PC-9 (cell line): ENCODE results near the gene SCAI. TPM values are rescaled to one million over a fixed set of nuclear protein-coding genes. Genes with fewer than 3 reads are reported as not detected.

Source experiments
- BruUV-seq: library from RNA; stranded (reverse); fragments of 400-500 nt; replicated peaks from 2 replicates; lab custom pipeline; 2021; lab: Mats Ljungman, UMichigan
- CTCF ChIA-PET: fragments of 300-600 bp; sonication (Branson Sonifier 250); formaldehyde crosslinking; loops from one replicate; lab custom pipeline; 2022; ENCODE audit warnings: antibody characterized with exemption; lab: Charles Lee
- POLR2A ChIA-PET: fragments of 300-600 bp; sonication (Branson Sonifier 250); formaldehyde crosslinking; loops from one replicate; lab custom pipeline; 2022; ENCODE audit warnings: antibody characterized with exemption; ENCODE audit not compliant: unreplicated experiment; lab: Charles Lee
- DNase-seq, 2 experiments: peaks; one replicate each; pipeline versions ENCODE4 v3.0.0 to v3.0.0-alpha.2; 2015 to 2022; ENCODE audit warnings: mixed read lengths in 1 of 2
- H2AFZ ChIP-seq: fragments of 200-600 bp; sonication (generic); 2 replicates; pipeline ENCODE4 v1.8.1; 2017; ENCODE audit warnings: antibody characterized with exemption
- H3F3A ChIP-seq: fragments of 200-600 bp; sonication (generic); 2 replicates; pipeline ENCODE4 v1.8.1; 2017; ENCODE audit warnings: antibody characterized with exemption, mild to moderate bottlenecking, low read depth; ENCODE audit not compliant: insufficient read depth
- H3K27ac ChIP-seq: fragments of 200-600 bp; sonication (generic); 2 replicates; pipeline ENCODE4 v1.6.1; 2016; ENCODE audit warnings: mixed run types
- H3K27me3 ChIP-seq: fragments of 200-600 bp; sonication (generic); 2 replicates; pipeline ENCODE4 v1.6.1; 2016; ENCODE audit warnings: low read depth, mixed run types; ENCODE audit not compliant: insufficient read depth
- H3K36me3 ChIP-seq: fragments of 200-600 bp; sonication (generic); 2 replicates; pipeline ENCODE4 v1.6.1; 2016; ENCODE audit warnings: low read depth, mixed run types
- H3K4me1 ChIP-seq: fragments of 200-600 bp; sonication (generic); replicated peaks from 2 replicates; pipeline ENCODE4 v1.6.1; 2016; ENCODE audit warnings: mixed run types; ENCODE audit not compliant: insufficient read depth
- H3K4me2 ChIP-seq: fragments of 200-600 bp; sonication (generic); 2 replicates; pipeline ENCODE4 v1.6.1; 2017; ENCODE audit warnings: mixed run types
- H3K4me3 ChIP-seq: fragments of 200-600 bp; sonication (generic); 2 replicates; pipeline ENCODE4 v1.6.1; 2016; ENCODE audit warnings: mixed run types
- H3K79me2 ChIP-seq: fragments of 200-600 bp; sonication (generic); 2 replicates; pipeline ENCODE4 v1.6.1; 2017; ENCODE audit warnings: low read depth, mixed run types
- H3K9me2 ChIP-seq: fragments of 200-600 bp; sonication (generic); 2 replicates; pipeline ENCODE4 v1.8.1; 2017; ENCODE audit warnings: mild to moderate bottlenecking; ENCODE audit not compliant: insufficient read depth
- H3K9me3 ChIP-seq: fragments of 200-600 bp; sonication (generic); 2 replicates; pipeline ENCODE4 v1.8.1; 2016; ENCODE audit warnings: low read depth; ENCODE audit not compliant: insufficient read depth
- H4K20me1 ChIP-seq: fragments of 200-600 bp; sonication (generic); 2 replicates; pipeline ENCODE4 v1.8.1; 2017; ENCODE audit not compliant: insufficient read depth
- CTCF ChIP-seq: fragments of 200-600 bp; sonication (generic); conservative IDR thresholded peaks from 2 replicates; pipeline ENCODE4 v1.6.1; 2017; ENCODE audit warnings: mixed run types, antibody characterized with exemption, mild to moderate bottlenecking, moderate library complexity
- EZH2 ChIP-seq: fragments of 200-600 bp; sonication (generic); IDR thresholded peaks from 2 replicates; pipeline ENCODE4 v1.8.0; 2017; ENCODE audit warnings: antibody characterized with exemption, low read depth
- intact Hi-C: fragments of 100-400 bp; cut with micrococcal nuclease; formaldehyde crosslinking; loops from one replicate; pipeline ENCODE4 v1.10.0; 2022; ENCODE audit not compliant: unreplicated experiment
- total RNA-seq: library from RNA; stranded (reverse); gene quantifications from 2 replicates; pipeline ENCODE4 v1.2.3, GENCODE V29; 2021

The SCAI gene
- total RNA-seq, 1 experiment from 2014 or later: 16.0 TPM

- H3K4me2 ChIP-seq: no peak overlapping the region
- TF ChIP-seq CTCF (no peak), EZH2 (no peak)
- ChIA-PET POLR2A (no interaction called here), CTCF (no interaction called here)
- no peaks in the 10 kb centered on the region for H3K79me2 ChIP-seq
- no peaks in the 10 kb centered on the region for H4K20me1 ChIP-seq
- no peaks in the 10 kb centered on the region for H3K9me2 ChIP-seq
- no TSS peak for BruUV-seq
- no peaks in the 10 kb centered on the region for H3F3A ChIP-seq
- H3K27ac ChIP-seq: no peak overlapping the region
- H3K9me3 ChIP-seq: peaks cover 3% of the 10 kb centered on the region; the same call in 1 of the 2 replicates
- no peak for DNase-seq
- H3K36me3 ChIP-seq: no peaks in the 10 kb centered on the region
- no peak overlapping the region for H2AFZ ChIP-seq
- H3K4me3 ChIP-seq: no peak overlapping the region
- no peaks in the 10 kb centered on the region for H3K27me3 ChIP-seq
- intact Hi-C loops: no loop called here
- no peaks in the 10 kb centered on the region for H3K4me1 ChIP-seq
Observed at GRCh38 chr9:125008599-125008998, 134.7 kb downstream of the SCAI start.

GRCh38 chr9:125003332-125003731, 140.0 kb downstream of the SCAI start:
- Histone ChIP-seq H3K4me3 (no peak overlapping the region), H3K27me3 (no peaks in the 10 kb centered on the region), H3K9me3 (no peaks in the 10 kb centered on the region), H3K36me3 (no peaks in the 10 kb centered on the region), H3K27ac (no peak overlapping the region), H3F3A (no peaks in the 10 kb centered on the region; the same call in 1 of the 2 replicates), H4K20me1 (no peaks in the 10 kb centered on the region), H3K4me2 (no peak overlapping the region), H3K79me2 (no peaks in the 10 kb centered on the region), H3K4me1 (no peaks in the 10 kb centered on the region), H3K9me2 (no peaks in the 10 kb centered on the region), H2AFZ (no peak overlapping the region)
- POLR2A ChIA-PET: no interaction called here
- BruUV-seq: no TSS peak
- intact Hi-C loops: no loop called here
- CTCF ChIA-PET: no interaction called here
- no peak for DNase-seq
- TF ChIP-seq CTCF (no peak), EZH2 (no peak)

- H3F3A ChIP-seq: no peaks in the 10 kb centered on the region
- H3K4me2 ChIP-seq: no peak overlapping the region
- ChIA-PET POLR2A (no interaction called here), CTCF (no interaction called here)
- no peaks in the 10 kb centered on the region for H3K79me2 ChIP-seq
- no peaks in the 10 kb centered on the region for H3K27me3 ChIP-seq
- no peaks in the 10 kb centered on the region for H3K9me2 ChIP-seq
- no peaks in the 10 kb centered on the region for H4K20me1 ChIP-seq
- no peaks in the 10 kb centered on the region for H3K4me1 ChIP-seq
- TF ChIP-seq CTCF (no peak), EZH2 (no peak)
- intact Hi-C loops: no loop called here
- no peak overlapping the region for H3K4me3 ChIP-seq
- no peak overlapping the region for H3K27ac ChIP-seq
- no peak for DNase-seq
- no peak overlapping the region for H2AFZ ChIP-seq
- H3K9me3 ChIP-seq: no peaks in the 10 kb centered on the region
- BruUV-seq: no TSS peak
- no peaks in the 10 kb centered on the region for H3K36me3 ChIP-seq
Observed at GRCh38 chr9:124983698-124984097, 159.6 kb downstream of the SCAI start.
